ENCODE data around the gene ZNF71. TPM values are rescaled to one million over a fixed set of nuclear protein-coding genes. Genes with fewer than 3 reads are reported as not detected.

The ZNF71 gene
- total RNA-seq, 2 experiments from 2014 or later, result 2.2 TPM

GRCh38 chr19:56613639-56614038, 18.5 kb downstream of the ZNF71 start:
- Mint-ChIP-seq H3K4me1 (ENCODE audit: low read depth) (no peaks in the 10 kb centered on the region), H3K27me3 (no peaks in the 10 kb centered on the region), H3K9me3 (peaks cover 37% of the 10 kb centered on the region), H3K27ac (no peak overlapping the region), H3K4me3 (no peak overlapping the region), H3K36me3 (ENCODE audit: low read depth) (peaks cover 99% of the 10 kb centered on the region)
- H3K4me1 ChIP-seq (ENCODE audit: insufficient read depth, low read length), result no peaks in the 10 kb centered on the region
- H3K9me3 ChIP-seq (ENCODE audit: control insufficient read depth in 1 of 2, insufficient read depth in 1 of 2, low read length in 2 of 2), result peaks cover 41 to 99% of the 10 kb centered on the region in 2 experiments
- H3K27ac ChIP-seq (ENCODE audit: low read depth in 1 of 2, low read length in 2 of 2), result no peak overlapping the region
- intact Hi-C loops (cut with DNase I, micrococcal nuclease), result no loop called here
- DNase-seq (no peak), ATAC-seq (ENCODE audit: poor library complexity) (no peak)
- H3K36me3 ChIP-seq (ENCODE audit: insufficient read depth, low read length), result peaks cover 26% of the 10 kb centered on the region
- H3K4me3 ChIP-seq (ENCODE audit: low read length), result no peak overlapping the region
- ChIA-PET CTCF (no interaction called here), POLR2A (no interaction called here)
- no peaks in the 10 kb centered on the region for H3K27me3 ChIP-seq (ENCODE audit: control insufficient read depth in 1 of 2, insufficient read depth in 2 of 2, low read length in 2 of 2)
- no peak for TF ChIP-seq CTCF (IDR thresholded peaks at IDR 0.05)

DNA sequence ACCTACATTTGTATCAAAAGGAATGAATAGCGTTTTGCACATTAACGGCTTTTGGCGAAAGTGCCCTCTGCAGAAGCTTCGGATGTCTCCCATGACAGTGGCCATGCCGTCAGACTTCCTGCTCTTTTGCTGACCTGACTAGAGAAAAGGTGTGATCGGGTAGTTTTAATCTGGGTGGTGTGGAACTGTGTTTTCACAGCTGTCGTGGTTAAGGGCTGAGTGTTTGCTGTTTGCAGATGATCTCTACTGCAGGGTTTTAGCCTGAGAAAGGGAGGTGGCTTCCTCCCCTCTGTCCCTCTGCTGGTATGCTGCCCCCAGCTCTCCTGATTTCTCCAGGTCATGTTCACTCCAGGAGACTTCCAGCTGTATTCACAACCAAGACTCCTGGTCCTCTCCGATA, 22.4 kb downstream of the ZNF71 start:
- H3K36me3 ChIP-seq (ENCODE audit: insufficient read depth, low read length), result peaks cover 38% of the 10 kb centered on the region
- no peak overlapping the region for H3K4me3 ChIP-seq (ENCODE audit: low read length)

GRCh38 chr19:56619121-56619520, 24.0 kb downstream of the ZNF71 start:
- H3K27me3 Mint-ChIP-seq, result no peaks in the 10 kb centered on the region
- ATAC-seq (ENCODE audit: poor library complexity) (no peak), DNase-seq (no peak)
- ChIA-PET POLR2A (no interaction called here), CTCF (no interaction called here)
- H3K27ac Mint-ChIP-seq, result no peak overlapping the region
- TF ChIP-seq CTCF (IDR thresholded peaks at IDR 0.05), result no peak
- no peak overlapping the region for H3K4me3 Mint-ChIP-seq
- peaks cover 29% of the 10 kb centered on the region for H3K9me3 Mint-ChIP-seq
- no peaks in the 10 kb centered on the region for H3K27me3 ChIP-seq (ENCODE audit: control insufficient read depth in 1 of 2, insufficient read depth in 2 of 2, low read length in 2 of 2)
- H3K4me1 Mint-ChIP-seq (ENCODE audit: low read depth), result no peaks in the 10 kb centered on the region
- intact Hi-C loops (cut with DNase I, micrococcal nuclease), result no loop called here
- peaks cover 67 to 96% of the 10 kb centered on the region in 2 experiments for H3K9me3 ChIP-seq (ENCODE audit: control insufficient read depth in 1 of 2, insufficient read depth in 1 of 2, low read length in 2 of 2)
- no peak overlapping the region for H3K4me3 ChIP-seq (ENCODE audit: low read length)
- H3K36me3 ChIP-seq (ENCODE audit: insufficient read depth, low read length), result peaks cover 37% of the 10 kb centered on the region
- H3K27ac ChIP-seq (ENCODE audit: low read depth in 1 of 2, low read length in 2 of 2), result no peak overlapping the region
- peaks cover 90% of the 10 kb centered on the region for H3K36me3 Mint-ChIP-seq (ENCODE audit: low read depth)
- no peaks in the 10 kb centered on the region for H3K4me1 ChIP-seq (ENCODE audit: insufficient read depth, low read length)

More for the DNA sequence above, 22.4 kb downstream of the ZNF71 start:
- Mint-ChIP-seq H3K4me1 (ENCODE audit: low read depth) (no peaks in the 10 kb centered on the region), H3K4me3 (no peak overlapping the region), H3K9me3 (peaks cover 29% of the 10 kb centered on the region), H3K36me3 (ENCODE audit: low read depth) (peaks cover 93% of the 10 kb centered on the region), H3K27ac (no peak overlapping the region), H3K27me3 (no peaks in the 10 kb centered on the region)
- Histone ChIP-seq H3K27ac (ENCODE audit: low read depth in 1 of 2, low read length in 2 of 2) (no peak overlapping the region), H3K9me3 (ENCODE audit: control insufficient read depth in 1 of 2, insufficient read depth in 1 of 2, low read length in 2 of 2) (peaks cover 68 to 96% of the 10 kb centered on the region in 2 experiments), H3K4me1 (ENCODE audit: insufficient read depth, low read length) (no peaks in the 10 kb centered on the region), H3K27me3 (ENCODE audit: control insufficient read depth in 1 of 2, insufficient read depth in 2 of 2, low read length in 2 of 2) (no peaks in the 10 kb centered on the region)
- CTCF ChIA-PET, result no interaction called here
- no peak for ATAC-seq (ENCODE audit: poor library complexity)
- DNase-seq, result no peak
- POLR2A ChIA-PET, result no interaction called here
- no peak for TF ChIP-seq CTCF (IDR thresholded peaks at IDR 0.05)
- intact Hi-C loops (cut with DNase I, micrococcal nuclease), result no loop called here

Measured in CD4-positive, alpha-beta T cell (primary cell).